HCT116 (cell line): ENCODE data around the gene FBXL19. TPM values are rescaled to one million over a fixed set of nuclear protein-coding genes. Genes with fewer than 3 reads are reported as not detected.

Experiments used
- ATAC-seq: fragments of 200-7000 bp; cut with Tn5 transposase; 2 replicates; pipeline ENCODE4 v1.9.1; 2020; ENCODE audit warnings: mild to moderate bottlenecking, moderate library complexity
- BruUV-seq: library from RNA; stranded (reverse); fragments of 400-500 nt; replicated peaks from 2 replicates; lab custom pipeline; 2021; lab: Mats Ljungman, UMichigan
- CTCF ChIA-PET: fragments of 300-600 bp; sonication (Branson Sonifier 250); formaldehyde crosslinking; loops from one replicate; lab custom pipeline; 2021; ENCODE audit warnings: antibody characterized with exemption; lab: Charles Lee
- POLR2A ChIA-PET: fragments of 300-600, 350-600 bp; sonication (Branson Sonifier 250); formaldehyde crosslinking; loops from one replicate; lab custom pipeline; 2021; ENCODE audit warnings: antibody characterized with exemption; lab: Charles Lee
- RAD21 ChIA-PET, 2 experiments: fragments of 300-600 bp; sonication (Branson Sonifier 250); formaldehyde crosslinking; loops; one replicate each; lab custom pipeline; 2023; ENCODE audit warnings: low total read pairs in 2 of 2; ENCODE audit not compliant: uncharacterized antibody in 2 of 2, unreplicated experiment in 2 of 2, low non-redundant PET in 1 of 2; lab: Charles Lee
- DNase-seq: peaks from one replicate; pipeline ENCODE4 v3.0.0-alpha.2; 2010; ENCODE audit warnings: low read depth, low spot score
- H2AFZ ChIP-seq: fragments of 200-600 bp; shearing (Covaris generic), sonication (generic); 2 replicates; pipeline ENCODE4 v1.6.1; 2017; ENCODE audit warnings: low read depth, mixed run types, mixed read lengths, antibody characterized with exemption, low read length; ENCODE audit not compliant: poor library complexity, severe bottlenecking
- H3K27ac ChIP-seq: 2 replicates; pipeline ENCODE4 v1.5.1; 2012; ENCODE audit warnings: low read depth, low read length
- H3K27me3 ChIP-seq: fragments of 200-600 bp; sonication (generic); 2 replicates; pipeline ENCODE4 v1.6.1; 2016; ENCODE audit warnings: mixed run types, low read length, mixed read lengths; ENCODE audit not compliant: insufficient read depth
- H3K36me3 ChIP-seq, 2 experiments: fragments of 200-500 bp in 1 of 2; fragments of 200-600 bp in 1 of 2; sonication (Bioruptor generic) in 1 of 2; sonication (generic) in 1 of 2; 2 replicates each; pipeline versions ENCODE4 v1.5.1 to v1.6.1; 2014 to 2016; ENCODE audit warnings: low read length in 2 of 2, inconsistent platforms in 1 of 2, mixed read lengths in 1 of 2, mixed run types in 1 of 2; ENCODE audit not compliant: insufficient read depth in 2 of 2, control insufficient read depth in 1 of 2
- H3K4me1 ChIP-seq, 2 experiments: fragments of 200-600 bp in 1 of 2; sonication (generic) in 1 of 2; 2 replicates each; pipeline versions ENCODE4 v1.5.1 to v1.6.1; 2012 to 2017; ENCODE audit warnings: low read length in 2 of 2, inconsistent platforms in 1 of 2, mild to moderate bottlenecking in 1 of 2, mixed read lengths in 1 of 2, mixed run types in 1 of 2, moderate library complexity in 1 of 2; ENCODE audit not compliant: insufficient read depth in 2 of 2, control insufficient read depth in 1 of 2
- H3K4me2 ChIP-seq: fragments of 200-600 bp; sonication (generic); 2 replicates; pipeline ENCODE4 v1.6.1; 2017; ENCODE audit warnings: mixed run types, low read length, mixed read lengths
- H3K4me3 ChIP-seq, 2 experiments: fragments of 200-600 bp in 1 of 2; sonication (generic) in 1 of 2; replicated peaks in 1 of 2; 2 replicates each; pipeline ENCODE4 v1.5.1; 2011 to 2016; ENCODE audit warnings: low read length in 2 of 2, control low read depth in 1 of 2, low read depth in 1 of 2, mild to moderate bottlenecking in 1 of 2, mixed read lengths in 1 of 2, mixed run types in 1 of 2
- H3K79me2 ChIP-seq: fragments of 200-600 bp; sonication (generic); 2 replicates; pipeline ENCODE4 v1.6.1; 2017; ENCODE audit warnings: mild to moderate bottlenecking, mixed run types, low read length, moderate library complexity, mixed read lengths; ENCODE audit not compliant: insufficient read depth
- H3K9ac ChIP-seq: fragments of 200-600 bp; sonication (generic); 2 replicates; pipeline ENCODE4 v1.6.1; 2016; ENCODE audit warnings: low read length, mixed read lengths
- H3K9me2 ChIP-seq: fragments of 200-600 bp; sonication (generic), shearing (Covaris generic); 2 replicates; pipeline ENCODE4 v1.6.1; 2017; ENCODE audit warnings: mixed run types, mild to moderate bottlenecking, moderate library complexity; ENCODE audit not compliant: insufficient read depth
- H3K9me3 ChIP-seq, 2 experiments: fragments of 200-500 bp in 1 of 2; fragments of 200-600 bp in 1 of 2; sonication (Bioruptor generic) in 1 of 2; sonication (generic) in 1 of 2; 2 replicates each; pipeline ENCODE4 v1.6.1; 2014 to 2017; ENCODE audit warnings: low read length in 2 of 2, mixed read lengths in 2 of 2, inconsistent platforms in 1 of 2, low read depth in 1 of 2, mild to moderate bottlenecking in 1 of 2, mixed run types in 1 of 2, moderate library complexity in 1 of 2; ENCODE audit not compliant: control insufficient read depth in 1 of 2, insufficient read depth in 1 of 2
- H4K20me1 ChIP-seq: fragments of 200-600 bp; sonication (generic), shearing (Covaris generic); 2 replicates; pipeline ENCODE4 v1.6.1; 2017; ENCODE audit warnings: mixed run types, mild to moderate bottlenecking, moderate library complexity; ENCODE audit not compliant: insufficient read depth
- CBX3 ChIP-seq: IDR thresholded peaks from 2 replicates; pipeline ENCODE4 v1.6.1; 2012; ENCODE audit warnings: low read depth
- CEBPB ChIP-seq: IDR thresholded peaks from 2 replicates; pipeline ENCODE4 v1.6.1; 2012; ENCODE audit warnings: low read depth
- EZH2phosphoT487 ChIP-seq: fragments of 200-600 bp; IDR thresholded peaks from 2 replicates; pipeline ENCODE4 v1.6.1; 2018; ENCODE audit warnings: antibody characterized with exemption, borderline replicate concordance
- POLR2AphosphoS5 ChIP-seq: IDR thresholded peaks from 2 replicates; pipeline ENCODE4 v1.6.1; 2011; ENCODE audit warnings: mild to moderate bottlenecking, low read depth, low read length, moderate library complexity
- YY1 ChIP-seq: IDR thresholded peaks from 2 replicates; pipeline ENCODE4 v1.6.1; 2011; ENCODE audit warnings: low read length, low read depth, moderate library complexity, mild to moderate bottlenecking; ENCODE audit not compliant: insufficient replicate concordance; ENCODE audit errors: extremely low read depth
- ZFX ChIP-seq: fragments of 450-650 bp; IDR thresholded peaks from 2 replicates; pipeline ENCODE4 v1.6.1; 2017
- ZNF274 ChIP-seq: fragments of 200-500 bp; sonication (Bioruptor generic); IDR thresholded peaks from 2 replicates; pipeline ENCODE4 v1.6.1; 2014; ENCODE audit warnings: mild to moderate bottlenecking, low read depth, low read length, inconsistent platforms
- intact Hi-C: fragments of 100-400 bp; cut with micrococcal nuclease; formaldehyde crosslinking; loops from 2 replicates; pipeline ENCODE4 v1.10.0; 2022
- total RNA-seq: library from RNA; stranded (reverse); gene quantifications from one replicate; pipeline ENCODE4 v1.2.1, GENCODE V29; 2021; ENCODE audit not compliant: unreplicated experiment
- TF ChIP-seq, protein P1 (sequence below): IDR thresholded peaks from 2 replicates; pipeline ENCODE4 v1.6.1; 2011; ENCODE audit warnings: mild to moderate bottlenecking, low read length, moderate library complexity; ENCODE audit not compliant: insufficient replicate concordance; ENCODE audit errors: extremely low read depth
- TF ChIP-seq, protein P2 (sequence below), 3 experiments: fragments of 200-600 bp in 1 of 3; sonication (generic) in 1 of 3; IDR thresholded peaks in 2 of 3; conservative IDR thresholded peaks in 1 of 3; 2 replicates each; pipeline ENCODE4 v1.5.1; 2012 to 2017; ENCODE audit warnings: low read depth in 2 of 3, low read length in 2 of 3, antibody characterized with exemption in 1 of 3, borderline replicate concordance in 1 of 3, control low read depth in 1 of 3, mild to moderate bottlenecking in 1 of 3, mixed read lengths in 1 of 3, mixed run types in 1 of 3, moderate library complexity in 1 of 3; ENCODE audit not compliant: insufficient read depth in 1 of 3

FBXL19 gene
- total RNA-seq, 1 experiment from 2014 or later = 45.2 TPM

DNA sequence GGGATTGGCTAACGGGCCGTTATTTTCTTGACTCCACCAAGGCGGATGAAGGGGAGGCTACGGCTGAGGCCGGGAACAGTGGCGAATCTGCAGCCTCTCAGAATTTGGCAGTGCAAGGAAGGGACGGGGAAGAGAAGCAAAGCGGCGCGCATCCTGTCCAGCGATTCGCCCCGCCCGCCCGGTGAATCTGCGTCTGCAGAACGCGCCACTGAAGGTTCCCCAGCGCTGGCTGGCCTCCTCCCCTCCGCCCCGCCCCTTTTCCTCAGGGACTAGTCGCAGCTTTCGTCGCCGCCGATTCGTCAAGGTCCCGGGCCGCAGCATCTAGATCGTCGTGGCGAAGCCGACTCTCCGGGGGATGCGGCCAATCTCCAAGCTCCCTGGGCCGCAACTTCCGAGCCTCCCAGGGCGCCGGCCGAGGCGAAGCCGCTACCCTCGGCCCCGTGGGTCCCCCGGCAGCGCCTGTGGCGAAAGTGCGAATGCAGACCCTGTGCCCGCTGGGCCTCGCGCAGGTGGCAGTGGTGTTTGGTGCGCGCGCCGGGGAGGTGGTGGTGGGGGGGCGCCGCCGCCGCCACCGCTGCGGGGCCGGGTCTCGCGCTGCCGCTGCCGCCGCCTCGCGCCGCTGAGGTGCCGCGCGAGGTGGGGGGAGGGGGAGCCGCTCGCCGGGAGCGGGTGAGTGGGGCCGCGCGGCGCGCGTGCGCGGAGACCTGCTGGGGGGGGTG lies 34.2 kb downstream of the FBXL19 start, which contains the start of gene SETD1A:
SETD1A (plus strand) TSS at position 299 of the 719 bp plus-strand sequence. CDS start 978 bp downstream, outside the sequence.
- DNase-seq = peak; percentile 90
- H3K4me3 ChIP-seq = peak within 1 kb of the TSS; percentile 74 to 88
- ATAC-seq = peak; percentile 79
- peak within 1 kb of the TSS; percentile 88 for H3K9ac ChIP-seq
- H3K36me3 ChIP-seq = peaks cover 30 to 36% of the 10 kb centered on the region in 2 experiments
- peaks cover 28% of the 10 kb centered on the region for H3K79me2 ChIP-seq
- ChIA-PET POLR2A (no interaction called here), CTCF (no interaction called here), RAD21 (no interaction called here)
- no TSS peak for BruUV-seq
- no peaks in the 10 kb centered on the region for H3K9me3 ChIP-seq
- no peaks in the 10 kb centered on the region for H4K20me1 ChIP-seq
- H3K4me2 ChIP-seq = peak within 1 kb of the TSS; percentile 95
- H3K9me2 ChIP-seq = no peaks in the 10 kb centered on the region
- intact Hi-C loops = loop anchor here (10.0 kb wide), 2 partner anchors 137 to 487 kb away; partner anchors contain the start of genes VKORC1 and ZNF843
- TF ChIP-seq CEBPB = no peak
- peak; percentile 24; the same call in 1 of the 2 replicates for TF ChIP-seq POLR2AphosphoS5
- no peak for TF ChIP-seq CBX3
- peak; percentile 4 for TF ChIP-seq YY1
- no peak for TF ChIP-seq ZNF274
- peak; percentile 47; the same call in 1 of the 2 replicates for TF ChIP-seq ZFX
- TF ChIP-seq, protein P1, sequence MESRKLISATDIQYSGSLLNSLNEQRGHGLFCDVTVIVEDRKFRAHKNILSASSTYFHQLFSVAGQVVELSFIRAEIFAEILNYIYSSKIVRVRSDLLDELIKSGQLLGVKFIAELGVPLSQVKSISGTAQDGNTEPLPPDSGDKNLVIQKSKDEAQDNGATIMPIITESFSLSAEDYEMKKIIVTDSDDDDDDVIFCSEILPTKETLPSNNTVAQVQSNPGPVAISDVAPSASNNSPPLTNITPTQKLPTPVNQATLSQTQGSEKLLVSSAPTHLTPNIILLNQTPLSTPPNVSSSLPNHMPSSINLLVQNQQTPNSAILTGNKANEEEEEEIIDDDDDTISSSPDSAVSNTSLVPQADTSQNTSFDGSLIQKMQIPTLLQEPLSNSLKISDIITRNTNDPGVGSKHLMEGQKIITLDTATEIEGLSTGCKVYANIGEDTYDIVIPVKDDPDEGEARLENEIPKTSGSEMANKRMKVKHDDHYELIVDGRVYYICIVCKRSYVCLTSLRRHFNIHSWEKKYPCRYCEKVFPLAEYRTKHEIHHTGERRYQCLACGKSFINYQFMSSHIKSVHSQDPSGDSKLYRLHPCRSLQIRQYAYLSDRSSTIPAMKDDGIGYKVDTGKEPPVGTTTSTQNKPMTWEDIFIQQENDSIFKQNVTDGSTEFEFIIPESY = peak; percentile 55
- no peak for TF ChIP-seq EZH2phosphoT487
- TF ChIP-seq, protein P2, sequence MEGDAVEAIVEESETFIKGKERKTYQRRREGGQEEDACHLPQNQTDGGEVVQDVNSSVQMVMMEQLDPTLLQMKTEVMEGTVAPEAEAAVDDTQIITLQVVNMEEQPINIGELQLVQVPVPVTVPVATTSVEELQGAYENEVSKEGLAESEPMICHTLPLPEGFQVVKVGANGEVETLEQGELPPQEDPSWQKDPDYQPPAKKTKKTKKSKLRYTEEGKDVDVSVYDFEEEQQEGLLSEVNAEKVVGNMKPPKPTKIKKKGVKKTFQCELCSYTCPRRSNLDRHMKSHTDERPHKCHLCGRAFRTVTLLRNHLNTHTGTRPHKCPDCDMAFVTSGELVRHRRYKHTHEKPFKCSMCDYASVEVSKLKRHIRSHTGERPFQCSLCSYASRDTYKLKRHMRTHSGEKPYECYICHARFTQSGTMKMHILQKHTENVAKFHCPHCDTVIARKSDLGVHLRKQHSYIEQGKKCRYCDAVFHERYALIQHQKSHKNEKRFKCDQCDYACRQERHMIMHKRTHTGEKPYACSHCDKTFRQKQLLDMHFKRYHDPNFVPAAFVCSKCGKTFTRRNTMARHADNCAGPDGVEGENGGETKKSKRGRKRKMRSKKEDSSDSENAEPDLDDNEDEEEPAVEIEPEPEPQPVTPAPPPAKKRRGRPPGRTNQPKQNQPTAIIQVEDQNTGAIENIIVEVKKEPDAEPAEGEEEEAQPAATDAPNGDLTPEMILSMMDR (IDR thresholded peaks at IDR 0.05 in 2 of 3, conservative IDR thresholded peaks at IDR 0.05 in 1 of 3; ENCODE audit: borderline replicate concordance in 1 of 3, insufficient read depth in 1 of 3, low read depth in 2 of 3, low read length in 2 of 3) = no peak
- peak within 1 kb of the TSS; percentile 96 for H2AFZ ChIP-seq
- no peaks in the 10 kb centered on the region for H3K27me3 ChIP-seq
- peak within 1 kb of the TSS; percentile 100 for H3K27ac ChIP-seq
- peaks cover 22 to 32% of the 10 kb centered on the region in 2 experiments for H3K4me1 ChIP-seq
